GM19240 (cell line): ENCODE results near the gene FBXO45.
"Not testable (repeated sequence)": the region's sequence is repeated elsewhere in the genome, so short reads cannot be mapped to it uniquely, and the experiment has no call there.

Source experiments
- DNase-seq: peaks from one replicate; pipeline ENCODE4 v3.0.0; 2011; ENCODE audit warnings: low spot score; ENCODE audit not compliant: insufficient read length

The FBXO45 gene

GRCh38 chr3:196617256-196617655 is 48.8 kb downstream of the FBXO45 start:
- no peak for DNase-seq

GRCh38 chr3:196619223-196619622 is 50.8 kb downstream of the FBXO45 start:
- DNase-seq = no peak

DNA sequence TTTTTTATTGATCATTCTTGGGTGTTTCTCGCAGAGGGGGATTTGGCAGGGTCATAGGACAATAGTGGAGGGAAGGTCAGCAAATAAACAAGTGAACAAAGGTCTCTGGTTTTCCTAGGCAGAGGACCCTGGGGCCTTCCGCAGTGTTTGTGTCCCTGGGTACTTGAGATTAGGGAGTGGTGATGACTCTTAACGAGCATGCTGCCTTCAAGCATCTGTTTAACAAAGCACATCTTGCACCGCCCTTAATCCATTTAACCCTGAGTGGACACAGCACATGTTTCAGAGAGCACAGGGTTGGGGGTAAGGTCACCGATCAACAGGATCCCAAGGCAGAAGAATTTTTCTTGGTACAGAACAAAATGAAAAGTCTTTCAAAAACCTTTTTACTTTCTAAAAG is 51.2 kb downstream of the FBXO45 start:
- DNase-seq = not testable (repeated sequence)

GRCh38 chr3:196620161-196620604 is 51.7 kb downstream of the FBXO45 start:
- DNase-seq = no peak

- no peak for DNase-seq
Measured at GRCh38 chr3:196620684-196621083, 52.2 kb downstream of the FBXO45 start.

GRCh38 chr3:196621611-196622010 is 53.2 kb downstream of the FBXO45 start:
- no peak for DNase-seq

DNA sequence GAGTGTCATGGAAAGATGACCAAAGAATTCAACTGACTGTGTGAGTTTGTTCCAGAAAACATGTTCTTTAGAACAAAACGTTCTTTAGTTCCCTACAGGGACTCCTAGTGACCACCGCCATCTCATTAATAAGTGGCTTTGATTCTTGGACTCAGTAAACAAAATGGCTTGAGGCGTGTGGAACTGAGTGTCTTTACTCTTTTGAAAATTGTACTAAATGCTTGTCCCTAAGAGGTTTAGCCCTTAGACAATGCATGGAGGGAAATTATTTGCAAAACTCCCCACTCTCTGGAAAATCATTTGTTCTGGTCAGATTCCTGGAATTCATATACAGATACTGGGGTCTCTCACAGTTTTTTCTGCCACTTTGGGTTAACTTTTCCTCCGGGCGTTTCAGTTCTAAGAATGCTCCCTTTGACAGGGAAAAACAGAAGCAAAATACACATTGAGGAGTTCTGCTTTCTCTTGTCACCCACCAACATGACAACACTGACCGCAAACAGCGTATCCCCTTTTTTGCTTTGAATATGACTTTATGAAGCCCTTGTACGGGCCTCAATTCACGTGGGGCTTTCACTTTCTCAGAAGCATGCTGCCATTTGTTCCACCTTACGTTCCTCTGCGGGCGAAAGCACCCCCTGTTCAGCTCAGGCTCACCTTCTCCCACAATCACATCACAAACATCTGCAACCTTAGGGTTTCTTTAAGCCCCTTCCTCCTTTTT is 55.8 kb downstream of the FBXO45 start:
- no peak for DNase-seq

DNA sequence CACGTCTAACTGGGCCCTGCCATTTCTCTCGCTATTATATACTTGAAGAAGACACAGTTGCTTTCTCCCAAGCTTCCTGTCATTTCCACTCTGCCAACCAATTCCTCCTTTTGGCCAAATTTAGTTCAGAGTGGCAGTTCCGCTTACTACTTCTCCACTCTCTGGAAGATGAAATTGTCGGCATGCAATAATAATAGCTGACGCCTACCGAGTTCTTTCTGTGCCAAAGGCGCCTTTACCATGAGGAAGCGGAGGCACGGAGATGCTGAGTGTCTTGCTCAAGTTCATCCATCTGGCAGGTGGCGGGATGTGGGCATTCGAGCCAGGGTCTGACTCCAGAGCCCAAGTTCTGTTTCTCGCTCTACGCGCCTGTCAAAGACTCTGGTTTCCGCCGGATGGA is 56.4 kb downstream of the FBXO45 start:
- no peak for DNase-seq

GRCh38 chr3:196625331-196625730 is 56.9 kb downstream of the FBXO45 start:
- no peak for DNase-seq

DNA sequence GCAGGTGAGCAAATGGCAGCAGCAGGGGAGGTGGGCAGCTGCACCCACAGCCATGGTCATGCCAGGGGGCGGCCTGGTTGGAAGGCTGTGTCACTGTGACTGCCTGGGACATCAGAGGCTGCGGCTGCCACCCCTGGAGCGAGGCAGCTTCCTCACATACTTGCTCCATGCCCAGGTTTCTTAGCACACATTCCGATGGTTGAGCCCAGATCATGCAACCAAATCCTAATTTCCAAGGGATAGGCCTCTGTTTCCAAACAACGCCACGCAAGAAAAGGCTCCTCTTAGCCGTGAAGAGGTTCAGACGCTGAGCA is 59.4 kb downstream of the FBXO45 start:
- DNase-seq = no peak

GRCh38 chr3:196629228-196629627 is 60.8 kb downstream of the FBXO45 start:
- no peak for DNase-seq

DNA sequence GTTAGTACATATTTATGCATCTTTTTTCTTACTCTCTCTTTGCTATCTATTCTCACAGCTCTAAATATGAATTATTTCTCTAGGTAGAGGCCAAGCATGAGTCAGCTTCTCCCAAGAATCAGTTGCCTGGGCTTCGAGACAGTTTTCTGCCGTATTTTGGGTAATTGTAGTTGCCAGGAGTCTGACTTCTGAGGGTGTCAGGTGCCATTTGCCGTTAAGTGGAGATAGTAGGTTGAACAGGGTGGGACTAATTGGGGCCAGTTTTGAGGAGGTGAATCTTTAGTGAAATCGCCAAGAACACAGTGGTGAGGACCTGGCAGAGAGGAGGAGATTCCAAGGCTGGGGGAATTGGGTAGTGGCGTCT is 63.2 kb downstream of the FBXO45 start:
- DNase-seq = no peak

DNA sequence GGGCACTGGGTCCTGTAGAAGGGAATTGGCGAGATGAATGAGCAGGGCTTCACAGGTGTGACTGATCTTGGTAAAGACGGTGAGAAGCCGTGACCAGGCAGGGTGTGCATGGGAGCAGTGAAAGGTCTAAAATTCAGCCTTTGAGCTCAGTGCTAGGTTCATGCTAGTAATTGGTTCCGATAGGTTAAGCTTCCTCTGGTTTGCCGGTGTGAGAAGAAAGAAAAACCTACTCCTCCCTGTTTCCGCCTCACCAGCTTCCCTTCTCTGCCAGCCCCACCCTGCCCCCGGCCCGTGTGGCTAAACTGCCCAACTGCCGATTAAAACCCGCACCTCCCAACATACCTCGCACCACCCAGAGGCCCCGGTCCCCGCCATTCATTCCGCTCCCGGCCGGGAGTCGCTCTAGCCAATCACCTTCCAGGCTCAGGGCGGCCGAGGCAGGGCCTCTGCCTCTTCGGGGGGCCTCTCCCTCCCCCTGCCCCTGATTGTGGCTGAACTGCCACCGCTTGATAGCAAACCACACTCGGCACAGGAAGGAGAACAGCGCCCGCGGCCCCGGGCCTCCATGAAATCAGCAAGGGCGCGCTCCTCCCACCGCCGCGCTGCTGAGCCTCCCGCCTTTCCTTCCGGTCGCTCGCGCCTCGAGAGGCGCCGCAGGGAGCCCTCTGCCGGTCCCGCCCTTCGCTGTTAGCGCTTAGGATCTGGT is 63.7 kb downstream of the FBXO45 start:
- no peak for DNase-seq

- DNase-seq = no peak
Measured at GRCh38 chr3:196633555-196634151, 65.2 kb downstream of the FBXO45 start.

DNA sequence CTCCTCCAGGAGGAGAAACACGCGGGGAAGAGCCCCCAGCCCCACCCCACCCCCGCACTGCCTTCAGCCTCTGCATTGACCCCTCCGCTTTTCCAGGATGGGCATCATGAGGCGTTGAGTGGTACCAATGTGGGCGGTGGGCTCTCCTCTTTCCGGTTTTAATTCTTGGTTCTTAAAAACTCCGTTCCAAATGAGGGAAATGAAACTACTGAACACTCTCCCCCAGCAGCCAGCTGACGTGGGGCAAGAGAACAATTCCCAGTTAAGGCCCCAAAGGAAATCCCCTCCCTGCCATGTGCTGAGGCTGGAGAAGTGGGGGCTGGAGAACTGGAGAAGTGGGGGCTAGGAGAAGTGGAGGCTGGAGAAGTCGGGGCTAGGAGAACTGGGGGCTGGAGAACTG is 65.8 kb downstream of the FBXO45 start:
- no peak for DNase-seq

DNA sequence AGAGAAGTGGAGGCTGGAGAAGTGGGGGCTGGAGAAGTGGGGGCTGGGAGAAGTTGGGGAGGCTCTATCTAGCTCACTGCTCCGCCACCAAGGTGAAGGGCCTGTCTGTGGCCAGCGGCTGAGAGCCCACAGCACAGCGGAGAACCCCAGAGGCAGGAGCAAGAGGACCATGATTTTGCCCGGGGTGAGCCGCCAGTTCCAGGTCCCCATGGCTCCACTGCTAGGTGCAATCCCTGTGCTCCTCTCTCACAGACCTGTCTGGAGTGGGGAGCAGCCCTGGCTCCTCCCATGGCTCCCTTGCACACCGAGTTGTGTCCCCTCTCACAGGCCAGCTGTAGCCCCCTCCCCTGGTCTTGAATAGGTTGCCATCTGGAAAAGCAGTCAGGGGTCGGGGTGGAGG is 66.4 kb downstream of the FBXO45 start:
- DNase-seq = no peak

DNA sequence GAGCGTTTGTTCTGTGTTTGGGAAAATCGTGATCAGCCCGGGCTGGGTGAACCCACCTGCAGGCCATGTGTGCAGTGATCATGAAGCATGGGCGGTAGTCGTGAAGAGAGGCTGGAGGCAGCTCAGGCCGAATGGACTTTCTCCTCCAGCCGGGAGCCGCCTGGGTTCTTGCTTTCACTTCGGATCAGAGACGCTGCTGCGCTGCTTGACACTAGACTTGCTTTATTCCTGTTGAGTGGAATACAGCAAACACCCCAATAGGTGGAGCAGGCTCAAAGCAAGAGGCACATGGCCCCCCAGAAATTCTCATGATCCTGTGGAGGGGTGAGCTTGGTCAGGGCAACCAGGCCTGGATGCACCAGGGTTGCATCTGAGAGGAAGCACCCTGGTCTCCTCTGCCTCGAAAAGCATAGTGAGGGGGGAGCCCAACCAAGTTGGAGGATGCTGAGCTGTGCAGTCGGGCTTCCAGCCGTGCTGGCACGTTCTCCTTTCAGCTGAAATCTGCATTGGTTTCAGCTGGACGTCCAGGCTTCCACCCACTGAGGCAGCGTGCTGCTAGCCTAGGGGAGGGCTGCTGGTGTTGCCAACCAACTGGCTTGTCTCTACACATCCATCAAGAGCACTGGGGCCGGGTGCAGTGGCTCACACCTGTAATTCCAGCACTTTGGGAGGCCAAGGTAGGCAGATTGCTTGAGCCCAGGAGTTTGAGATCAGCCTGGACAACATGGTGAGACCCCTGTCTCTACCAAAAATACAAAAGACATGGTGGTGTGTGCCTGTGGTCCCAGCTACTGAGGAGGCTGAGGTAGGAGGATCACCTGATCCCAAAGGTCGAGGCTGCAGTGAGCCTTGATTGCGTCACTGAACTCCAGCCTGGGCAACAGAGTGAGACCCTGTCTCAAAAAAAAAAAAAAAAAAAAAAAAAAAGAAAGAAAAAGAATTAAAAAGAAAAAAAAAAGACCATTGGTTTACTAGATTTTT is 68.2 kb downstream of the FBXO45 start:
- no peak for DNase-seq

- DNase-seq = not testable (repeated sequence)
Measured at GRCh38 chr3:196637941-196638340, 69.5 kb downstream of the FBXO45 start.
